COLO668 (cell line): ENCODE measurements around the gene DENND1A.

Experiments used
- DNase-seq: peaks from one replicate; lab custom pipeline; 2025; ENCODE audit not compliant: unreplicated experiment; lab: John Stamatoyannopoulos, UW

Gene DENND1A

GRCh38 chr9:123658792-123659191 lies 271.1 kb downstream of the DENND1A start:
- no peak for DNase-seq

GRCh38 chr9:123657941-123658340 lies 272.0 kb downstream of the DENND1A start:
- no peak for DNase-seq

GRCh38 chr9:123657099-123657498 lies 272.8 kb downstream of the DENND1A start:
- no peak for DNase-seq

- no peak for DNase-seq
Observed at GRCh38 chr9:123656565-123656964, 273.4 kb downstream of the DENND1A start.

- no peak for DNase-seq
Observed at GRCh38 chr9:123655681-123656423, 274.1 kb downstream of the DENND1A start.

- DNase-seq, result peak; percentile 8
Observed at GRCh38 chr9:123654994-123655637, 274.8 kb downstream of the DENND1A start.

GRCh38 chr9:123654218-123654993 lies 275.5 kb downstream of the DENND1A start:
- DNase-seq, result no peak

- no peak for DNase-seq
Observed at GRCh38 chr9:123652416-123652815, 277.5 kb downstream of the DENND1A start.

GRCh38 chr9:123651871-123652270 lies 278.1 kb downstream of the DENND1A start:
- no peak for DNase-seq

- DNase-seq, result peak; percentile 12
Observed at GRCh38 chr9:123651273-123651672, 278.7 kb downstream of the DENND1A start.

- no peak for DNase-seq
Observed at GRCh38 chr9:123649909-123650308, 280.0 kb downstream of the DENND1A start.

- DNase-seq, result no peak
Observed at GRCh38 chr9:123647145-123647544, 282.8 kb downstream of the DENND1A start.

GRCh38 chr9:123645762-123646161 lies 284.2 kb downstream of the DENND1A start:
- no peak for DNase-seq

GRCh38 chr9:123645126-123645525 lies 284.8 kb downstream of the DENND1A start:
- DNase-seq, result no peak

- no peak for DNase-seq
Observed at GRCh38 chr9:123643518-123643917, 286.4 kb downstream of the DENND1A start.

GRCh38 chr9:123642291-123643278 lies 287.3 kb downstream of the DENND1A start:
- DNase-seq, result peak; percentile 73

GRCh38 chr9:123640792-123641222 lies 289.1 kb downstream of the DENND1A start:
- no peak for DNase-seq

GRCh38 chr9:123639743-123640142 lies 290.2 kb downstream of the DENND1A start:
- DNase-seq, result no peak

GRCh38 chr9:123637945-123638634 lies 291.8 kb downstream of the DENND1A start:
- no peak for DNase-seq

- DNase-seq, result no peak
Observed at GRCh38 chr9:123637606-123637944, 292.4 kb downstream of the DENND1A start.
